HG03571 (cell line): Measurements from ENCODE around the gene NLGN1.
"Not testable (repeated sequence)": the region's sequence is repeated elsewhere in the genome, so short reads cannot be mapped to it uniquely, and the experiment has no call there.

Source experiments
- ATAC-seq: cut with Tn5 transposase; IDR thresholded peaks from one replicate; pipeline ENCODE4 v1.9.1; 2021; ENCODE audit not compliant: unreplicated experiment

Gene NLGN1

DNA sequence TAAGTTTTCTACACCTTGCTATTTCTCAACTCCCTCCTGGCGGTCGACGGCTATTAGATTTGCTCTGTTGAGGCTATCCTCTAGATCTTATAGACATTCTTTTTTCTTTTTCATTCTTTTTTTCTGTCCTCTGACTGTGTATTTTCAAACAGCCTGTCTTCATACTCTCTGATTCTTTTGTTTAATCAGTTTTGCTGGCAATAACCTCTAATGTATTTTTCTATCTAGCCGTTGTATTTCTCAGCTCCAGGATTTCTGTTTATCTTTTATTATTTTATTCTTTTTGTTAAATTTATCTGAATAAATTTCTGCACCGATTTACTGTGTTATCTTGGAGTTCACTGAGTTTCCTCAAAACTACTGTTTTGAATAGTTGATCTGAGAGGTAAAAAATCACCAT is 31.5 kb downstream of the NLGN1 start:
- ATAC-seq: no peak

DNA sequence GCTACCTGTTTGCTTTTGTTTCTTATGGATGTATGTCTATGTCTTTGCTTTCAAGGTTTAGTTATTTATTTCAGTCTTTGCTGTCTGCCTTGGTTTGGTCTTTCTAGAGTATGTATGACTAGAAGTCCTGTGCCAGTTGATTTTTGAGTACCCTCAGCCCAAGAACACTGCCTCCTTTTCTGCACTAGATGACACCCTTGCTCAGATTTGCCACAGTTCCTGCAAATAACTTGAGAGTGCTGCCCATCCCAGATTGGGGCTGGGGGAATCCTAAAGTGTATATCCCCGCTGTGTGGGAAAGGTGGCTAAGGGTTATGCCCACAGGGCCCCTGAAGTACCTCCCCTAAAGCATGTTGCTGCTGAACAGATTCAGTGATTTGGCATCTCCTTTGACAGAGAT is 32.0 kb downstream of the NLGN1 start:
- ATAC-seq: no peak

DNA sequence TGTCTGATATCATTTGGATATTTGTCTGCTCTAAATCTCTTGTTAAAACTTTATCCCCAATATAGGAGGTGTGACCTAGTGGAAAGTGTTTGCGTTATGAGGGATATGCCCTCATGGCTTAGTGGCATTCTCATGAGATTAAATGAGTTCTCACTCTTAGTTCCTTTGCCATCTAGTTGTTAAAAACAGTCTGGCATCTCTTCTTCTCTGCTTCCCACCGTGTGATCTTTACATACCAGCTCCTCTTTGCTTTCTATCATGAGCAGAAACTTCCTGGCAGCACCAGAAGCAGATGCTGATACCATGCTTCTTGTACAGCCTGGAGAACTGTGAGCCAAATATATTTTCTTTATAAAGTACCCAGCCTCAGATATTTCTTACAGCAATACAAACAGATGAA is 33.0 kb downstream of the NLGN1 start:
- ATAC-seq: no peak

DNA sequence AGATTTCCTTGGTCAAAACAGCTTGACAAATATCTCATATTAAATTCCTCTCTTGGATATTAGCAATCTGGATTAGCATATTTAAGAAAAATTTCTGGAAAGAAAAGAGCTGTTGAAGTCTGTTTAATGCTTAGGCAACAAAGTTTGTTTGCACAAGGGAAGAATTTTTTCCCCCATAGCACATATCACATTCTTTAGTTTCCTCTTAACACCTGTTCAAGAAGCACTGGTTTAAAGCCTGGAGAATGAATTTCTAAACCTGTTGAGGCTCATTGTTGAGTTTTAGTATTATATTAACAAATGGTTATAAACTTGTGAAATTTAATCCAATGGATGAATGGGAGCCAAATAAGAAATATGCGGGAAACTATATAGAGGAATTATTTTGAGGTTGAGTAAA is 41.5 kb downstream of the NLGN1 start:
- no peak for ATAC-seq

DNA sequence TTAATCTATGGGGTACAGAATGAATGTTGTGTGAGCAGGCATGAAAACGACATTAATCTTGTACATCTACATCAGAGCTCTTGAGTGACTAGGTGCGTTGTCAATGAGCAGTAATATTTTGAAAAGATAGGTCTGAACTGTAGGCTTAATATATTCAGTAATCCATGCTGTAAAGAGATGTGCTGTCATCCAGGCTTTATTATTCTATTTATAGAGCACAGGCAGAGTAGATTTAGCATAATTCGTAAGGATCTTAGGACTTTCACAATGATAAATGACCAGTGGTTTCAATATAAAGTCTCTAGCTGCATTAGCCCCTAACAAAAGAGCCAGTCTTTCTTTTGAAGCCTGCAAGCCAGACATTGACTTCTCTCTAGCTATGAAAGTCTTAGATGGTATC is 43.0 kb downstream of the NLGN1 start:
- no peak for ATAC-seq

DNA sequence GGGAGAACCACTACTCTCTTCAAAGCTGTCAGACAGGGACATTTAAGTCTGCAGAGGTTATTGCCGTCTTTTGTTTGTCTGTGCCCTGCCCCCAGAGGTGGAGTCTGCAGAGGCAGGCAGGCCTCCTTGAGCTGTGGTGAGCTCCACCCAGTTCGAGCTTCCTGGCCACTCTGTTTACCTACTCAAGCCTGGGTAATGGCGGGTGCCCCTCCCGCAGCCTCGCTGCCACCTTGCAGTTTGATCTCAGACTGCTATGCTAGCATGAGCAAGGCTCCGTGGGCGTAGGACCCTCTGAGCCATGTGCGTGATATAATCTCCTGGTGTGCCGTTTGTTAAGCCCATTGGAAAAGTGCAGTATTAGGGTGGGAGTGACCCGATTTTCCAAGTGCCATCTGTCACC is 54.0 kb downstream of the NLGN1 start:
- not testable (repeated sequence) for ATAC-seq

DNA sequence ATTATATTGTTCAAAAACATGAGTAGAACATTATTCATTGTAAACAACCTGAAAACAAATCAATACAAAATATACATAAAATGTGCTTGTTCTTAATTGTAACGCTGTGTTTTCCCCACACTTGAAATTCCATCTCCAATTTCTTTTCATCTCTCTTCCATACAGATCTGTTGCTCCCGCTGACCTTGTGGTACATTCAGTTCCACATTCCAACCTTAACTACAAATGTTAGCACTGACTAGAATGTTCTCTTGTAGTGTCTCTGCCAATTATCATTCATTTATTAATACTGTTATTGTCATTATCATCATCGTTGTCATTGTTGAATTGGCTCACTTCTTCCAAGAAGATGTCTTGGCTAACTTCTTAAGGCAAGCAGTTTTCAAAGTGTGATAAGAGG is 65.7 kb downstream of the NLGN1 start:
- ATAC-seq: no peak

DNA sequence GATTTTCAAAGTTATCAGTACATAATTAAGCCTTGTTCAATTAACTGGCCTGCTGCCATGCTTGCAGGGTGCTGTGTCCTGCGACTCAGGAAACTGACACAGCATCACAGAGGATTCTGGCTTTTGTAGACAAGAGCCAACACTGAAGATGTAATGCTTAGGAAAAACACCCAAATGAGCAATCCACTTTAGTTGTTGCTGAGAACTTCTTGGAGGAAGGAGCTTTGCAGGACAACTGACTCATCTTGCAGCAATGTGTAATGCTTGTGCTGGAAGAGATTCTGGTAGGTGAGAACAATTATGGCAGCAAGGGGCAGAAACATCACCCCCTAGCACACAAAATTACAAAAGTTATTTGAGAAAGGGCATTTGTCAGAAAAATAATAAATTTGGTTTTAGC is 67.6 kb downstream of the NLGN1 start:
- ATAC-seq: no peak

DNA sequence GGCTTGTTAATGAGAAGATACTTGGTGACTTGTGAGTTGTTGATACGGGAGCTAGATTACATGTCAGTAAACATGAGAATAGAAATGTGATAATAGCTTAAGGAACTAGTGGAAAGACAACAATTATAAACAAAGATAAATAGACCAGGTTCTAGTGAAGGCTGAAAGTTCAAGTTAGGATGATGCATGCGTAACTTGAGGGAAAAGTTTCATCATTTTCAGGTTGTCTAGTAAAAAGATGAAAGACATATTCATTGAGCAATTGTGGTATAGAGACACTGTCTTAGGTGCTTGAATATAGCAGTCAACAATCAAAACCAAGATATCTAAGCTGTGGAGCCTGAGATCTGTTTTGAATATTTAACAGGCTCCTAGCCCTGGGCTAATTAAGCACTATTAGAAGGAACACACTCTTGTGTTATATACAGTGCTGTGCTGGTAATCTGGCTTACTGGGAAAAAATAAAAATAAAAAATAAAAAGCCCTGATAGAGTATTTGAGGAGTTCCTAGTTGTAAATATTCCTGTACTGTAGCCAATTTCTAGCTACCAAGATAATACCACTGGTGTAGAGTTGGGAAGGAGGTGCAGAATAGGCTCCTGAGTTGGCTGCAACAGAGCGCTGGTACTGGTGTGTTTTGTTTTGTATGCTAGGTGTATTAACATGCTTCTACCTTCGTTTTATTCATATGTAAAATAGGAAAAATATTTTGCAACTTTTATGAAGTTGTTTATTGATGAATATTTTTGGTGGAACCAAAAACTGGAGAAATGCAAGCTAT is 68.5 kb downstream of the NLGN1 start:
- no peak for ATAC-seq

DNA sequence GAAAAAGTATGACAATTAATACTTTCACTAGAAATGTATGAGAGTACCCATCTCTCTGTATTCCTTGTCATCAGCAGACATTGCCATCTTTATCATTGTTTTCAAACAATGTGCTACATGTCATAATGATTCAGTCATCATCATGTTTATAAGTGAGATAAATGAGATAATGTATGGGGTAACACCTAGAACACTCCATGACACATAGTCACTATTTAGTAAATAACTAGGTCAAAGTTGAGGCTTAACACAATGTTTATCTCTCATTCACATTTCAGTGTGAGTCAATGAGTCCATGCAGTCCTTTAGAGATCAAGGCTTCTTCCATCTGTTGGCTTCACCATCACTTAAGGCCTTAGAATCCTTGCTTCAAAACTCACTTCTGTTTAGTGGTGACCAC is 70.0 kb downstream of the NLGN1 start:
- no peak for ATAC-seq

DNA sequence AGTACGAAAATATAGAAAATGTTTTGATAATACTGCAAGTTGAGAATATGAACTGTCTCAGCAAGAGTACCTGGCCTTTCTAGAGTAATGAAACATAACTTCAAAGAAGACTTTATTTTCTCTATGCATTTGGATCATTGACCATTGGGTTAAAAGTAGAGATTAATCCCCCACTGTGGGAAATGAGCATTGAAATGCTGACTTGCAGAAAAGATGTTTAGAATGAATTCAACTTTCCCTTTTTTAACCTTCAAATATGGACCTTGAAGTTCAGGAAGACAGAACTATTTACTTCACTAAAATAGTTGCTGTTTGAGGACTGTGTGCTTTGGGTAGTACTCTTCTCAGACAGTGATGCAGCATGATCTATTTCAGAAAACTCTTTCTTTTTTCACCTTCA is 75.7 kb downstream of the NLGN1 start:
- no peak for ATAC-seq

DNA sequence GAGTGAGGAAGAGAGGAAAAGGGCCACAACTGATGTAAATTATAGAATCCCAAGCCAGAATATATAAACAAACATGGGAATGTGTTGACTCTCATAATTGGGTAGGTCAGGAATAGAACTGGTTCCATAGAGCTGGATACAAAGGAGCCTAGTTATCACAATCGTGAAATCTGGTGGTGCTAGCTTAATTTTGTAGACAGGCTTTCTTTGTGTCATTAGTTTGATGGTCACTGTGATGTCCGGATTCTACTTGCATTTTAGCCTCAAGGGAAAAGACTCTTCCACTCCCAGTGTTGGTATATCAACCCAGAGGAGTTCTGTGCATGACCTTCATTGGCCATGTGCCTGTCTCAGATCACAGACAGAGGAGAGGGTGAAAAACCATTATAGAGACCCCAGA is 81.8 kb downstream of the NLGN1 start:
- ATAC-seq: no peak

DNA sequence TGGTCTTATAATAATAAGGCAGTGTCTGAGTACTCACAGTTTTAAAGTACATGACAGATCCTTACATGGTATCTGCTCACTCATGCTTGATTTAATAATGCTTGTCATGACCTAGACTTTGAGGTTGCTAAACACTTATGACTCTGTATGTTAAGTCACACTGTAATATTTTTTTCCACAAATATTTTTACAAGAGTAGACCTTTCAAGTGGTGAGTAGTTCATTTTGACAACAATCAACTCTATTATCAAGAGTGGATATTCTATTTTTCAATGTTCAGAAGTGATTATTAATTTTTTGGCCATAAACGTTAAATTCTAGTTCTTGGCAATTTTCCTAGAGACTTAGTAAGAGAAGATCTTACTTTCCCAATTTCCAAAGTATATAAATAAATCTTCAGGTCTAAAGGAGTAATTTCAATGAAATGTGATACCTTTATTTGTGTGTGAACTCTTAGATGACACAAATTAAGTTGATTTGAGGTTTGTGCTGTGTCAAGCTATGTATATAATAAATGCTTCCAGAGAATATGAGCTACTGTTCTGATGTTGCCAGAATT is 104.5 kb downstream of the NLGN1 start:
- ATAC-seq: no peak

DNA sequence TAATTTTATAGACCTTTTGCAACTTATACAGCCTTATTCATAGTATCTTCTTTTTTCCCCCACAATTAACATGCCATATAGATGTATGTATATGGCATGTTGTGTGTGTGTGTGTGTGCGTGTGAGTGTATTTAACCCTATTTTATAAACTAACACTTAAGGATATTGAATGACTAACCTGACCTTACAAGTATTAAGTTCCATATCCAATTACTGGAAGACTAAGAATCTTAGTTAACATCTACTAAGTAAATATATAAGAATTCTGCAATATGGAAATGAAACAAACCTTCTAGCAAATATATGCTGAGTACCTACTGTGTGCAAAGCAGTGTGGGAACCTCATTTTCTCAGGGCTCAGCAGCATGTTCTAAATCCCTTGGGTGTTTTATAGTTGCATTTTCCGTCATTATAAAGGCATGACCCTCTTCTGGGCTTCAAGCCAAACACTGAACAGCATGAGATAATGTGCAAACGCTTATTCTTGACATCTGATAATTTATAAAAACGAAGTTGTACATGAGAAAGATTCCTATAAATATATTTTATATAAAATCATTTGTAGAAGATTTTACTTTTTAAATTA is 105.5 kb downstream of the NLGN1 start:
- ATAC-seq: no peak

DNA sequence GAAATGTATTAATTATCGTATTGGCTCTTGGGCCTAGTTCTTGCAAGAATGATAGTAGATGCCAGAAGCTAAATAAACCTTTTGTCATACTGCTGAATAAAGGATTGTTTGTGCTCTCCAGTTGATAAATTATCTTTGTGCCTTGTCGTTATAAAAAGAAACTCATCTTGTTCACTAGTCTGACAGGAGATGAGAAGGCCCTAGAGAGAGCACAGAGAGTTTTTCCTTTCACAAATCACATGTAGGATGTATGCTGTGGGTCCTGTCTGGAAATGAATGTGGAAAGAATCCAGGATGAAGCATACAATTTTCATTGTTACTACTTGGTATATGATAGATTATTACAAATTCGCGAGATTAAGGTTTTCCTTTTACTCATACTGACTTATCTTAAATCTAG is 113.0 kb downstream of the NLGN1 start:
- no peak for ATAC-seq

DNA sequence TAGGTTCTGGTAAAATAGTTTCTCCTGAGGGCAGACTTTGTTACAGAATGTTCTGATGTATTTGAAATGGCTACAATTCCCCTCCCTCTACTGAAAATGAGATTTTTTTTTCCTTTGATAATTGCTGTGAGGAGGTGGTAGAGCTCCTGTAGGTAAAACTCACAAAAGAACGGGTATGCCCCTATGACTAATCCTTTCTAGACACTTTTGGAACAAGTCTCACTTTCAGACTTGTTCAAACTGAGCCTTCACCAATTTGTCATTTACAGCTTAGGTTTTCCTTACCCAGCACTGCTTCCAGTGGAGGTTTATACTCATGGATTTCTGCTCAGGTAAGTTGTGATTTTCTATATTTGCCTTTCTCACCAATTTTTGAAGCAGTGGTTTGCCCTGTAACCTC is 115.6 kb downstream of the NLGN1 start:
- no peak for ATAC-seq

DNA sequence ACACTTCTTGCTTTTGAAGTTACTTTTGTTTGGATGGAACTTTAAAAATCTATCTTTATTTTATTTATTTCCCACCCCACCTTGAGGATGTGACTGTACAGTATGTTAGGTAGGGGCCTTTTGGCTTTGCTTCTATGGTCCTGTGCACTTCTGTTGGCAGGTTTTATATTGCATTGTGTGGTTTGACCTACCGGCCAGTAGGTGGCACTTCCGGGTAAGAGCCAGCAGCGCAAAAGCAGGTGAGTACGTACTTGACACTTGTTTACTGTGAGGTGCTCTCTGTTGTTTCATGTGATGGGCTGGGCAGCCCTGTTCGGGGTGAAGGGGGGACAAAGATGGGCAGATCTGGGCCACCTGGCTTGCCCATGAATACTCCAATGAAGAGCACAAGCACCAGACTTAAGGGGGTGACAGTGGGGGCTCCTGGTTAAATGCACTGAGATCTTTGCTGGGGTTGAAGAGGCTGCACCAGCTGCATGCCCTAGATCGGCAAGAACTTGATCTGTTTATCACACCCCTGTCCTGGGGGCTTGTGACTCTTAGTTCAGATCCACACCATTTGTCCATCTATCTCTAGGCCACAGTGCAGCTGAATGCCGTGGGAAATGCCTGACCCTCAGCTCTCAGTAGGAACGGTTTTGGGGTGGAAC is 131.6 kb downstream of the NLGN1 start:
- ATAC-seq: peak; percentile 96

DNA sequence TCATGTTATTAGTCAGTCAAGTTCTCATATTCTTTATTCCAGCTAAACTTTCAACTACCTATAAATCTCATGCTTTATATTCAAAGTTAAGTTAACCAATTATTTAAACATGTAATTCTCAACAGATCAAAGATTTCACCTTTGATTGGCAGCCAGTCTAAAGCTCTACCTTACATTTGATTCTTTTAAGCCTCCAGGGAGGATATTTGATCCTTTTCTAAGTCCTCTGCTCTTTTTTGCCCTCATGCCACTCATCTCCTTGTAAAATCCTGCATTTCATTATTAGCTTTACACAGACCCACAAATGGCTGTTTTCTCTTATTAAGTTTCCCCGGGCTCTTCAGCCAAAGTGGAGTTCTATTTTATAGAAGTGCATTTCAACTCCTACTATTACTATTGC is 134.1 kb downstream of the NLGN1 start:
- ATAC-seq: no peak

DNA sequence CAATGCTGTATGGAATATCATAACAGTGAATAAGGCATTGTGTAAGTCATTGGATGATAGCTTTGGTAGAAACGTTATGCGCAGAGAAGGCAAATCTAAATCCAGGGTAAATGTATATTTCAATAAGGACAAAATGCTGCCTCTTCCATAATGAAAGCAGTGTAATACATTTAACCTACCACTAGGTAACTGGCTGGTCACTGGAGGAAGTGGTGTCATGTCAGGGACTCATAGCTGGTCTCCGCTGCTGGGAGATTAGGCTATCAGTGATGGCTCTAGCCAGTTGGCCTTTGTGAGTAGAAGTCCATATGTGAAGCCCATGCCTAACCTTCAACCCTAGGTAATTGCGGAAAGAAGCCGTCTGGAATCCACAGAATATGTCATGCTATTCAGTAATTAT is 140.9 kb downstream of the NLGN1 start:
- no peak for ATAC-seq

DNA sequence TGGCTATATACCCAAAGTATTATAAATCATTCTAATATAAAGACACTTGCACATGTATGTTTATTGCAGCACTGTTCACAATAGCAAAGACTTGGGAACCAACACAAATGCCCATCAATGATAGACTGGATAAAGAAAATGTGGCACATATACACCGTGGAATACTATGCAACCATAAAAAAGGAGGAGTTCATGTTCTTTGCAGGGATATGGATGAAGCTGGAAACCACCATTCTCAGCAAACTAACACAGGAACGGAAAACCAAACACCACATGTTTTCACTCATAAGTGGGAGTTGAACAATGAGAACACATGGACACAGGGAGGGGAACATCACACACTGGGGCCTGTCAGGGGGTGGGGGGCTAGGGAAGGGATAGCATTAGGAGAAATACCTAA is 148.0 kb downstream of the NLGN1 start:
- ATAC-seq: not testable (repeated sequence)

DNA sequence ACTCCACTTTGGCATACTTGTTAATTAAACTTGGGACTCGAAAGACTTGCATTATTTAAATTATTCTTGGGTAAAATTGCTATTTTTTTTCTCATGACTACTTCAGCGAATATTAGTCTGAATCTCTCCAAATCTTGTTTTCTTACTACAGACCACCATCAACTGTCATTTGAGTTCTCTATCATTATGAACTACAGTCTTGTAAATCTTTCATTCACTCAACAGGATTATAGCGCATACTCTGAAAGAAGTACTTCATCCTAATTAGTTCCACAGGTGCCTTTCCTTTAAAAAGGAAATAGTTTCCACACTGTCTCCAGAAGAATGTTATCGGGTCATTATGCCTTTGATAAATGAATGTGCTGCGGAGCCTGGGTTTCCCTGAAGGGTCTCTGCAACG is 149.5 kb downstream of the NLGN1 start:
- no peak for ATAC-seq

DNA sequence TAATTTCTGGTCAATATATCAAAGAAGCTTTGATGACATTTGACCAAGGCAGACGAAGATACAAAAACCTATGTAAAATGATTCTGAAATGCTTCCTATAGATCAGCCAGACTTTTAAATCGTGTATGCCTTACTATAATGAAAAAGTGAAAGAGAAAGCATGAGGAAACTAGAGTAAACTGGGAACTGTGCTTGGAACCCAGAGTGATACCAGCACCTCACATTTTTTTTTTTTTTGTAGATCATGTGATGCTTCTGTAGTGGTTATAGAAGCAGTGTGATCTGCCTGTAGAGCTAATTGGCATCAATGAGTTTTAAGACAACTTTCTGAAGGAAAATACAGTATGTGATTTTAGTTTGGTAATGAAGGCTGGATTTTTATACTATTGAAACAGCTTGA is 150.7 kb downstream of the NLGN1 start:
- no peak for ATAC-seq
